Caco-2 (cell line): ENCODE data around the gene SLC44A5. TPM values are rescaled to one million over a fixed set of nuclear protein-coding genes. Genes with fewer than 3 reads are reported as not detected.

Source experiments
- BruUV-seq: library from RNA; stranded (reverse); fragments of 400-500 nt; replicated peaks from 2 replicates; lab custom pipeline; 2021; lab: Mats Ljungman, UMichigan
- CTCF ChIA-PET: fragments of 300-600 bp; sonication (Branson Sonifier 250); formaldehyde crosslinking; loops from one replicate; lab custom pipeline; 2022; ENCODE audit warnings: antibody characterized with exemption; lab: Charles Lee
- POLR2A ChIA-PET: fragments of 300-600 bp; sonication (Branson Sonifier 250); formaldehyde crosslinking; loops from one replicate; lab custom pipeline; 2022; ENCODE audit warnings: antibody characterized with exemption; lab: Charles Lee
- DNase-seq, 2 experiments: peaks; one replicate each; pipeline versions ENCODE4 v3.0.0 to v3.0.0-alpha.2; 2020 to 2022
- H3K27me3 ChIP-seq: replicated peaks from 2 replicates; pipeline ENCODE4 v1.6.0; 2011; ENCODE audit warnings: low read length; ENCODE audit not compliant: control insufficient read depth, insufficient read depth
- H3K36me3 ChIP-seq: 2 replicates; pipeline ENCODE4 v1.5.1; 2011; ENCODE audit warnings: low read length; ENCODE audit not compliant: control insufficient read depth, insufficient read depth
- H3K4me1 ChIP-seq: fragments of 250-450 bp; sonication (Bioruptor Pico); 2 replicates; pipeline ENCODE4 v1.5.1; 2020; ENCODE audit warnings: mild to moderate bottlenecking
- H3K4me3 ChIP-seq: 2 replicates; pipeline ENCODE4 v1.5.1; 2011; ENCODE audit warnings: low read depth, mild to moderate bottlenecking, control low read depth, low read length
- H3K9me3 ChIP-seq: fragments of 250-450 bp; sonication (Bioruptor Pico); 2 replicates; pipeline ENCODE4 v1.5.1; 2020; ENCODE audit warnings: mild to moderate bottlenecking, moderate library complexity
- H3K27ac Mint-ChIP-seq: one replicate; pipeline ENCODE4 v1.8.0; 2022; ENCODE audit warnings: mixed read lengths; ENCODE audit not compliant: unreplicated experiment
- H3K27me3 Mint-ChIP-seq: one replicate; pipeline ENCODE4 v1.8.0; 2022; ENCODE audit warnings: mixed read lengths; ENCODE audit not compliant: insufficient read depth, unreplicated experiment
- H3K36me3 Mint-ChIP-seq: one replicate; pipeline ENCODE4 v1.8.0; 2022; ENCODE audit warnings: mild to moderate bottlenecking, mixed read lengths; ENCODE audit not compliant: insufficient read depth, unreplicated experiment
- H3K4me1 Mint-ChIP-seq: one replicate; pipeline ENCODE4 v1.8.0; 2022; ENCODE audit warnings: low read depth, mixed read lengths; ENCODE audit not compliant: unreplicated experiment
- H3K4me3 Mint-ChIP-seq: one replicate; pipeline ENCODE4 v1.8.0; 2022; ENCODE audit warnings: mild to moderate bottlenecking, moderate library complexity, mixed read lengths; ENCODE audit not compliant: unreplicated experiment
- H3K9me3 Mint-ChIP-seq: one replicate; pipeline ENCODE4 v1.8.0; 2022; ENCODE audit warnings: mixed read lengths; ENCODE audit not compliant: unreplicated experiment
- CTCF ChIP-seq, 2 experiments: fragments of 200-600 bp in 1 of 2; IDR thresholded peaks; 1 replicate in 1 of 2; 2 replicates in 1 of 2; pipeline versions ENCODE4 v1.5.1 to v1.8.0; 2011 to 2022; ENCODE audit warnings: antibody characterized with exemption in 1 of 2, control low read depth in 1 of 2, inconsistent platforms in 1 of 2, low read depth in 1 of 2, low read length in 1 of 2, mild to moderate bottlenecking in 1 of 2, moderate library complexity in 1 of 2; ENCODE audit not compliant: insufficient read depth in 1 of 2, severe bottlenecking in 1 of 2, unreplicated experiment in 1 of 2
- intact Hi-C: fragments of 100-400 bp; cut with micrococcal nuclease; formaldehyde crosslinking; loops from one replicate; pipeline ENCODE4 v1.10.0; 2022; ENCODE audit not compliant: unreplicated experiment
- total RNA-seq: library from RNA; stranded (reverse); gene quantifications from 2 replicates; pipeline ENCODE4 v1.2.3, GENCODE V29; 2022

Gene SLC44A5
- total RNA-seq, 1 experiment from 2014 or later, result 13.6 TPM

- intact Hi-C loops, result no loop called here
- no peak overlapping the region for H3K4me3 Mint-ChIP-seq
- no peak for DNase-seq
- H3K4me3 ChIP-seq, result no peak overlapping the region
- no peak for TF ChIP-seq CTCF (IDR thresholded peaks at IDR 0.05; ENCODE audit: insufficient read depth in 1 of 2, low read depth in 1 of 2, low read length in 1 of 2, severe bottlenecking in 1 of 2, unreplicated experiment in 1 of 2)
- no peaks in the 10 kb centered on the region for H3K9me3 ChIP-seq
- peaks cover 3% of the 10 kb centered on the region for H3K27me3 Mint-ChIP-seq
- no peaks in the 10 kb centered on the region for H3K36me3 Mint-ChIP-seq
- H3K4me1 ChIP-seq, result no peaks in the 10 kb centered on the region
- no peaks in the 10 kb centered on the region for H3K27me3 ChIP-seq
- POLR2A ChIA-PET, result no interaction called here
- CTCF ChIA-PET, result no interaction called here
- no peaks in the 10 kb centered on the region for H3K4me1 Mint-ChIP-seq
- H3K9me3 Mint-ChIP-seq, result no peaks in the 10 kb centered on the region
- H3K36me3 ChIP-seq, result no peaks in the 10 kb centered on the region
- no TSS peak for BruUV-seq
- H3K27ac Mint-ChIP-seq, result no peak overlapping the region
These were observed 445.6 kb downstream of the SLC44A5 start for GRCh38 chr1:75165264-75165663.

- Histone ChIP-seq H3K4me1 (no peaks in the 10 kb centered on the region), H3K4me3 (no peak overlapping the region), H3K36me3 (no peaks in the 10 kb centered on the region), H3K9me3 (no peaks in the 10 kb centered on the region), H3K27me3 (no peaks in the 10 kb centered on the region)
- no TSS peak for BruUV-seq
- ChIA-PET CTCF (no interaction called here), POLR2A (no interaction called here)
- H3K27ac Mint-ChIP-seq, result no peak overlapping the region
- DNase-seq, result no peak
- intact Hi-C loops, result no loop called here
- no peak for TF ChIP-seq CTCF (IDR thresholded peaks at IDR 0.05; ENCODE audit: insufficient read depth in 1 of 2, low read depth in 1 of 2, low read length in 1 of 2, severe bottlenecking in 1 of 2, unreplicated experiment in 1 of 2)
- no peaks in the 10 kb centered on the region for H3K4me1 Mint-ChIP-seq
- no peaks in the 10 kb centered on the region for H3K9me3 Mint-ChIP-seq
- no peak overlapping the region for H3K4me3 Mint-ChIP-seq
- no peaks in the 10 kb centered on the region for H3K27me3 Mint-ChIP-seq
- H3K36me3 Mint-ChIP-seq, result no peaks in the 10 kb centered on the region
These were observed 451.8 kb downstream of the SLC44A5 start for GRCh38 chr1:75159154-75159553.

Other genes starting within 250 kb of the SLC44A5 start
- 39.7 and 44.4 TPM in 2 replicates for gene ACADM, start 113.6 kb upstream of the SLC44A5 start, total RNA-seq
- 88.6 and 96.0 TPM in 2 replicates for gene RABGGTB, start 175.1 kb upstream of the SLC44A5 start, total RNA-seq
- gene MSH4, start 185.8 kb upstream of the SLC44A5 start, total RNA-seq, result 0.34 and 0.49 TPM in 2 replicates